Heart left ventricle (tissue), 13 donors: ENCODE results near the gene ZDHHC5.

Experiments used
- POLR2A ChIP-seq, 2 donors: fragments of 450-650 bp; IDR thresholded peaks; one replicate each; pipeline ENCODE4 v1.6.1; 2017; ENCODE audit warnings: antibody characterized with exemption in 2 of 2, mild to moderate bottlenecking in 2 of 2, moderate library complexity in 2 of 2
- TF ChIP-seq, protein P1 (sequence below), 12 donors: fragments of 200-600 bp; sonication (generic) in 4 of 12; IDR thresholded peaks; one replicate each; pipeline versions ENCODE4 v1.5.0 to v1.8.0; 2018 to 2022; ENCODE audit warnings: antibody characterized with exemption in 12 of 12, mild to moderate bottlenecking in 5 of 12
- donor health status: ischemic (EF 13 %, LVEDD 7.1; RV severe dilation, severe dysfunction).
- donor health status: DM: no; HTN: yes; CAD: no.
- donor health status: DM: no; HTN: no; CAD: no.
- donor health status: ischemic (EF 25% LVEDD 6.9; RV normal size, moderate dysfunction).
- donor health status: ischemic (EF 25% LVEDD 5.7; RV mildly dilated, moderate dysfunction).
- donor health status: ischemic (EF 35%, LVEDD 5.7; RV mildly dilated, moderate dysfunction).
- donor health status: nonischemic (EF 11% LVEDD 7.7; RV severe dilation, severe dysfunction).
- donor health status: DM: yes; HTN: yes; CAD: no.
- donor health status: PGD.
- donor health status: ischemic (EF 29% LVEDD 5.4; RV normal size, mild dysfunction).
- donor health status: nonischemic (EF 23%, LVEDD 6.1; RV moderate dilation, normal function).

- TF ChIP-seq, protein P1, sequence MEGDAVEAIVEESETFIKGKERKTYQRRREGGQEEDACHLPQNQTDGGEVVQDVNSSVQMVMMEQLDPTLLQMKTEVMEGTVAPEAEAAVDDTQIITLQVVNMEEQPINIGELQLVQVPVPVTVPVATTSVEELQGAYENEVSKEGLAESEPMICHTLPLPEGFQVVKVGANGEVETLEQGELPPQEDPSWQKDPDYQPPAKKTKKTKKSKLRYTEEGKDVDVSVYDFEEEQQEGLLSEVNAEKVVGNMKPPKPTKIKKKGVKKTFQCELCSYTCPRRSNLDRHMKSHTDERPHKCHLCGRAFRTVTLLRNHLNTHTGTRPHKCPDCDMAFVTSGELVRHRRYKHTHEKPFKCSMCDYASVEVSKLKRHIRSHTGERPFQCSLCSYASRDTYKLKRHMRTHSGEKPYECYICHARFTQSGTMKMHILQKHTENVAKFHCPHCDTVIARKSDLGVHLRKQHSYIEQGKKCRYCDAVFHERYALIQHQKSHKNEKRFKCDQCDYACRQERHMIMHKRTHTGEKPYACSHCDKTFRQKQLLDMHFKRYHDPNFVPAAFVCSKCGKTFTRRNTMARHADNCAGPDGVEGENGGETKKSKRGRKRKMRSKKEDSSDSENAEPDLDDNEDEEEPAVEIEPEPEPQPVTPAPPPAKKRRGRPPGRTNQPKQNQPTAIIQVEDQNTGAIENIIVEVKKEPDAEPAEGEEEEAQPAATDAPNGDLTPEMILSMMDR (IDR thresholded peaks at IDR 0.05): no peak
- TF ChIP-seq POLR2A (IDR thresholded peaks at IDR 0.05): no peak
These were observed 24.1 kb upstream of the ZDHHC5 start for GRCh38 chr11:57643802-57644201.
